H1 (cell line): ENCODE data around the gene SYT10. TPM values are rescaled to one million over a fixed set of nuclear protein-coding genes. Genes with fewer than 3 reads are reported as not detected.
A peak's percentile ranks its signal among the peaks of the same experiment; 100 is the strongest.

Experiments used
- CTCF ChIA-PET: fragments of 300-600 bp; sonication (Branson Sonifier 250); formaldehyde crosslinking; loops from one replicate; lab custom pipeline; 2021; ENCODE audit not compliant: partially characterized antibody; lab: Charles Lee
- POLR2A ChIA-PET: fragments of 300-600 bp; sonication (Branson Sonifier 250); formaldehyde crosslinking; loops from one replicate; lab custom pipeline; 2021; ENCODE audit warnings: inconsistent platforms; ENCODE audit not compliant: partially characterized antibody; lab: Charles Lee
- DNase-seq, 2 experiments: peaks; one replicate each; pipeline versions ENCODE4 v3.0.0 to v3.0.0-alpha.2; 2010 to 2022; ENCODE audit warnings: low spot score in 2 of 2, low read depth in 1 of 2, mixed read lengths in 1 of 2
- FAIRE-seq: peaks from 2 replicates; lab custom pipeline; 2011; peaks lifted over from hg19 to GRCh38; lab: Jason Lieb, UNC
- H2AFZ ChIP-seq: 2 replicates; pipeline ENCODE4 v1.8.1; 2012; ENCODE audit warnings: low read length, inconsistent platforms
- H2AK5ac ChIP-seq: 2 replicates; pipeline ENCODE4 v1.6.1; 2013; ENCODE audit warnings: low read depth, low read length
- H2BK120ac ChIP-seq: replicated peaks from 2 replicates; pipeline ENCODE3; 2013; ENCODE audit warnings: low read depth, low read length, inconsistent platforms
- H2BK12ac ChIP-seq: 2 replicates; pipeline ENCODE4 v1.6.1; 2013; ENCODE audit warnings: low read depth, low read length
- H2BK15ac ChIP-seq: 2 replicates; pipeline ENCODE4 v1.6.1; 2013; ENCODE audit warnings: low read length
- H2BK20ac ChIP-seq: 2 replicates; pipeline ENCODE4 v1.6.1; 2013; ENCODE audit warnings: low read length
- H2BK5ac ChIP-seq: 2 replicates; pipeline ENCODE4 v1.6.1; 2013; ENCODE audit warnings: low read depth, low read length
- H3K14ac ChIP-seq: 2 replicates; pipeline ENCODE4 v1.6.1; 2013; ENCODE audit warnings: inconsistent platforms; ENCODE audit not compliant: insufficient read length
- H3K18ac ChIP-seq: 2 replicates; pipeline ENCODE4 v1.6.1; 2013; ENCODE audit warnings: low read length; ENCODE audit errors: extremely low read depth
- H3K23ac ChIP-seq: 2 replicates; pipeline ENCODE4 v1.6.1; 2013; ENCODE audit warnings: inconsistent platforms; ENCODE audit not compliant: insufficient read length
- H3K23me2 ChIP-seq: 2 replicates; pipeline ENCODE4 v1.6.1; 2013; ENCODE audit warnings: low read depth, low read length
- H3K27ac ChIP-seq: 2 replicates; pipeline ENCODE4 v1.6.1; 2011; ENCODE audit warnings: low read depth, low read length, inconsistent platforms
- H3K27me3 ChIP-seq, 4 experiments: replicated peaks in 1 of 4; 1 replicate in 1 of 4; 2 replicates in 3 of 4; pipeline versions ENCODE4 v1.6.1 to v1.8.1; 2011 to 2013; ENCODE audit warnings: low read length in 3 of 4, mild to moderate bottlenecking in 3 of 4, inconsistent platforms in 2 of 4, mixed read lengths in 2 of 4, moderate library complexity in 1 of 4; ENCODE audit not compliant: control insufficient read depth in 3 of 4, insufficient read depth in 3 of 4; ENCODE audit errors: extremely low read depth in 1 of 4
- H3K36me3 ChIP-seq, 4 experiments: 2 replicates each; pipeline versions ENCODE4 v1.6.1 to v1.8.1; 2011 to 2013; ENCODE audit warnings: mild to moderate bottlenecking in 4 of 4, low read length in 3 of 4, moderate library complexity in 2 of 4, control low read depth in 1 of 4, inconsistent platforms in 1 of 4; ENCODE audit not compliant: insufficient read depth in 4 of 4, control insufficient read depth in 2 of 4
- H3K4ac ChIP-seq: replicated peaks from 2 replicates; pipeline ENCODE3; 2013; ENCODE audit warnings: low read length, low read depth, mixed read lengths, inconsistent platforms; ENCODE audit not compliant: insufficient read length
- H3K4me1 ChIP-seq, 4 experiments: replicated peaks in 1 of 4; 1 replicate in 1 of 4; 2 replicates in 3 of 4; pipeline versions ENCODE4 v1.6.1 to v1.8.1; 2011 to 2013; ENCODE audit warnings: low read length in 3 of 4, inconsistent platforms in 2 of 4, mixed read lengths in 1 of 4; ENCODE audit not compliant: insufficient read depth in 4 of 4, control insufficient read depth in 3 of 4
- H3K4me2 ChIP-seq, 2 experiments: 2 replicates each; pipeline versions ENCODE4 v1.6.1 to v1.8.1; 2011 to 2013; ENCODE audit warnings: low read depth in 2 of 2, low read length in 2 of 2, control low read depth in 1 of 2, inconsistent platforms in 1 of 2, mild to moderate bottlenecking in 1 of 2; ENCODE audit not compliant: insufficient read depth in 1 of 2
- H3K4me3 ChIP-seq, 4 experiments: fragments of 200-600, 300-600 bp in 1 of 4; sonication (generic), shearing (Covaris generic), sonication (Bioruptor Twin) in 1 of 4; 2 replicates each; pipeline versions ENCODE4 v1.5.1 to v1.8.1; 2011 to 2016; ENCODE audit warnings: low read length in 4 of 4, low read depth in 3 of 4, control low read depth in 2 of 4, inconsistent platforms in 2 of 4, mild to moderate bottlenecking in 2 of 4, mixed read lengths in 1 of 4, moderate library complexity in 1 of 4; ENCODE audit not compliant: insufficient read depth in 2 of 4; ENCODE audit errors: extremely low read depth in 1 of 4
- H3K56ac ChIP-seq: replicated peaks from 2 replicates; pipeline ENCODE3; 2013; ENCODE audit warnings: low read depth, mild to moderate bottlenecking, mixed read lengths, low read length, inconsistent platforms; ENCODE audit not compliant: insufficient read length
- H3K79me1 ChIP-seq: 2 replicates; pipeline ENCODE4 v1.6.1; 2013; ENCODE audit warnings: low read depth, low read length, control low read depth
- H3K79me2 ChIP-seq, 2 experiments: 2 replicates each; pipeline versions ENCODE4 v1.6.1 to v1.8.1; 2012 to 2013; ENCODE audit warnings: low read length in 2 of 2, mild to moderate bottlenecking in 2 of 2, inconsistent platforms in 1 of 2; ENCODE audit not compliant: insufficient read depth in 2 of 2, control insufficient read depth in 1 of 2
- H3K9ac ChIP-seq, 4 experiments: replicated peaks in 1 of 4; 1 replicate in 1 of 4; 2 replicates in 3 of 4; pipeline versions ENCODE4 v1.6.1 to v1.8.1; 2011 to 2013; ENCODE audit warnings: low read depth in 3 of 4, low read length in 3 of 4, control low read depth in 2 of 4, mild to moderate bottlenecking in 2 of 4, moderate library complexity in 2 of 4, inconsistent platforms in 1 of 4; ENCODE audit errors: extremely low read depth in 1 of 4
- H3K9me3 ChIP-seq, 2 experiments: 2 replicates each; pipeline versions ENCODE4 v1.6.1 to v1.8.1; 2012 to 2013; ENCODE audit warnings: mild to moderate bottlenecking in 2 of 2, moderate library complexity in 2 of 2, control low read depth in 1 of 2, inconsistent platforms in 1 of 2, low read depth in 1 of 2, low read length in 1 of 2, mixed read lengths in 1 of 2; ENCODE audit not compliant: insufficient read depth in 2 of 2
- H4K20me1 ChIP-seq, 2 experiments: replicated peaks in 1 of 2; 2 replicates each; pipeline versions ENCODE3 to v1.8.1; 2011 to 2013; ENCODE audit warnings: inconsistent platforms in 2 of 2, low read length in 2 of 2, mild to moderate bottlenecking in 1 of 2; ENCODE audit not compliant: insufficient read depth in 2 of 2, control insufficient read depth in 1 of 2
- H4K5ac ChIP-seq: 2 replicates; pipeline ENCODE4 v1.6.1; 2013; ENCODE audit warnings: low read length, low read depth, mixed read lengths, inconsistent platforms; ENCODE audit not compliant: insufficient read length
- H4K8ac ChIP-seq: 2 replicates; pipeline ENCODE4 v1.8.0; 2013; ENCODE audit warnings: mild to moderate bottlenecking, moderate library complexity, low read length, inconsistent platforms; ENCODE audit not compliant: insufficient read depth; ENCODE audit errors: extremely low read depth
- H4K91ac ChIP-seq: replicated peaks from 2 replicates; pipeline ENCODE3; 2013; ENCODE audit warnings: low read length, mixed read lengths, inconsistent platforms; ENCODE audit not compliant: insufficient read length
- CREB1 ChIP-seq: IDR thresholded peaks from 2 replicates; pipeline ENCODE4 v1.6.1; 2012; ENCODE audit warnings: inconsistent platforms
- JUN ChIP-seq: IDR thresholded peaks from 2 replicates; pipeline ENCODE4 v1.6.1; 2011; ENCODE audit warnings: low read depth, mild to moderate bottlenecking, improper control_type of control experiment, low read length
- RAD21 ChIP-seq, 2 experiments: IDR thresholded peaks in 1 of 2; conservative IDR thresholded peaks in 1 of 2; 2 replicates each; pipeline ENCODE4 v1.6.1; 2011; ENCODE audit warnings: low read depth in 2 of 2, low read length in 2 of 2, improper control_type of control experiment in 1 of 2, inconsistent platforms in 1 of 2, mild to moderate bottlenecking in 1 of 2, moderate library complexity in 1 of 2
- SIRT6 ChIP-seq: IDR thresholded peaks from one replicate; pipeline ENCODE4 v1.7.1; 2012; ENCODE audit warnings: low read length, inconsistent platforms
- SIX5 ChIP-seq: IDR thresholded peaks from 2 replicates; pipeline ENCODE4 v1.6.1; 2011; ENCODE audit warnings: mild to moderate bottlenecking, low read depth, low read length
- SP4 ChIP-seq: IDR thresholded peaks from 2 replicates; pipeline ENCODE4 v1.6.1; 2012; ENCODE audit warnings: low read length, inconsistent platforms
- TBP ChIP-seq: IDR thresholded peaks from 2 replicates; pipeline ENCODE4 v1.6.1; 2011; ENCODE audit warnings: low read depth, low read length, improper control_type of control experiment
- WGBS, 2 experiments: shearing (Covaris generic) in 1 of 2; methylation state at CpG; one replicate each; pipeline versions ENCODE4 v1.1.6 to v1.1.7; 2013 to 2015; ENCODE audit warnings: low lambda C conversion rate in 2 of 2, mixed read lengths in 2 of 2, inconsistent platforms in 1 of 2, low coverage in 1 of 2, missing lambda C conversion rate in 1 of 2; ENCODE audit not compliant: insufficient replicate concordance in 2 of 2, insufficient coverage in 1 of 2, insufficient read length in 1 of 2; ENCODE audit errors: extremely low coverage in 1 of 2, missing lambda C conversion rate in 1 of 2; 5-methylcytosine and 5-hydroxymethylcytosine counted together
- long read RNA-seq, 2 experiments: library from RNA in 1 of 2; library from capped mRNA in 1 of 2; stranded (forward); transcript quantifications; one replicate each; pipeline ENCODE4 v2.0.0, GENCODE V29; 2021; ENCODE audit warnings: inconsistent platforms in 1 of 2
- polyA minus RNA-seq, 3 experiments: library from RNA; depleted of rRNA, polyadenylated mRNA; stranded (reverse); fragments of >200 nt; gene quantifications; 1 replicate in 2 of 3; 2 replicates in 1 of 3; pipeline ENCODE4 v1.2.3, GENCODE V29; 2011
- polyA plus RNA-seq, 7 experiments: library from polyadenylated mRNA; depleted of rRNA in 3 of 7; stranded (reverse) in 5 of 7; unstranded in 2 of 7; fragments of >200 nt in 5 of 7; fragments of 200-250 nt in 2 of 7; gene quantifications; 1 replicate in 5 of 7; 2 replicates in 1 of 7; 4 replicates in 1 of 7; pipeline versions ENCODE4 v1.2.1 to v1.2.3, GENCODE V29; 2011 to 2013; ENCODE audit warnings: missing spikeins in 2 of 7, mixed read lengths in 2 of 7
- total RNA-seq: library from RNA; stranded (reverse); fragmentation: NEBNext Ultra II Directional; extraction: Animal tissue kit (Norgen Biotek cat#: 25700); gene quantifications from 2 replicates; pipeline ENCODE4 v1.2.1, GENCODE V29; 2021

SYT10 gene
- total RNA-seq (2.6 and 3.2 TPM in 2 replicates), polyA plus RNA-seq (2011; rRNA removed) (0.60 and 0.97 TPM in 2 replicates), polyA minus RNA-seq (2011; rRNA and poly(A)+ RNA removed) (6.0 and 6.3 TPM in 2 replicates)
- 0.89 TPM for polyA plus RNA-seq (2011; cell fraction: cytosol; rRNA removed)
- polyA plus RNA-seq (2011; cell fraction: nucleus; rRNA removed) = 2.0 TPM
- polyA plus RNA-seq (2012, experiment 1 of 2) = 0.87 to 2.6 TPM (median 1.6 TPM) in 4 replicates
- 0.24 TPM for polyA plus RNA-seq (2012, experiment 2 of 2)
- polyA plus RNA-seq (2013, experiment 1 of 2) = 1.3 TPM
- polyA plus RNA-seq (2013, experiment 2 of 2) = 1.2 TPM
- 2.9 TPM for polyA minus RNA-seq (2011; cell fraction: cytosol; rRNA and poly(A)+ RNA removed)
- polyA minus RNA-seq (2011; cell fraction: nucleus; rRNA and poly(A)+ RNA removed) = 8.1 TPM
- long read RNA-seq, experiment 1, partial matches to known transcripts = 1 of 4 reads
- long read RNA-seq, experiment 1, other reads (novel, unspliced or antisense) = 3 of 4 reads
- long read RNA-seq, experiment 2, partial matches to known transcripts = 0 of 1 reads
- long read RNA-seq, experiment 2, other reads (novel, unspliced or antisense) = 1 of 1 reads

GRCh38 chr12:33439587-33440011 lies at the start of gene SYT10:
TSS of gene SYT10 (minus strand) at chr12:33439819. CDS start at chr12:33439522, 297 bp downstream.
- Histone ChIP-seq H3K79me1 (no peaks in the 10 kb centered on the region), H3K23ac (no peak within 1 kb of the TSS), H4K8ac (peak within 1 kb of the TSS; percentile 91), H2AFZ (peak within 1 kb of the TSS; percentile 81), H3K23me2 (peaks cover 13% of the 10 kb centered on the region), H3K4me2 (peak within 1 kb of the TSS; percentile 85 to 100), H2BK15ac (no peak within 1 kb of the TSS), H4K20me1 (no peaks in the 10 kb centered on the region), H3K36me3 (no peaks in the 10 kb centered on the region), H2BK5ac (no peak within 1 kb of the TSS), H3K9ac (peak within 1 kb of the TSS; percentile 38 to 73 (median 66)), H3K14ac (no peak within 1 kb of the TSS), H3K79me2 (0 out of 4 replicates have a peak, but pooled peaks cover 0 to 5% of the 10 kb centered on the region in 2 experiments), H3K4me1 (peaks cover 0 to 6% (median 0%) of the 10 kb centered on the region in 4 experiments; a peak in 2 of 7 replicates), H3K4me3 (peak within 1 kb of the TSS; percentile 58 to 78 (median 73)), H3K56ac (no peak within 1 kb of the TSS), H3K27me3 (peaks cover 8 to 32% (median 25%) of the 10 kb centered on the region in 4 experiments), H2AK5ac (no peak within 1 kb of the TSS), H3K9me3 (no peaks in the 10 kb centered on the region), H2BK20ac (0 out of 2 replicates have a peak within 1 kb of the TSS, but pooled peaks have one; percentile 21), H3K18ac (peak within 1 kb of the TSS; percentile 88), H3K4ac (no peak within 1 kb of the TSS), H4K91ac (no peak within 1 kb of the TSS), H4K5ac (no peak within 1 kb of the TSS), H2BK12ac (peak within 1 kb of the TSS; percentile 91), H3K27ac (no peak within 1 kb of the TSS), H2BK120ac (no peak within 1 kb of the TSS)
- no peak for DNase-seq
- 0% methylated on average over 9 of the region's 49 CpGs; no CpG with 5 or more reads in 1 of the 2 experiments for WGBS, 2 experiments
- POLR2A ChIA-PET = interaction anchor here (1.7 kb wide), 1 partner anchor 166 kb away, joined by 3 read pairs; no protein-coding TSS in a partner anchor
- no peak for FAIRE-seq
- CTCF ChIA-PET = interaction anchor here (2.9 kb wide), 1 partner anchor 13 kb away, joined by 11 read pairs; no protein-coding TSS in a partner anchor
- 0 out of 2 replicates have a peak, but pooled peaks have one; percentile 50 for TF ChIP-seq TBP
- TF ChIP-seq CREB1 = no peak
- no peak for TF ChIP-seq JUN
- peak in 1 of 2 experiments; percentile 2; a peak in 1 of 4 replicates for TF ChIP-seq RAD21 (IDR thresholded peaks at IDR 0.05 in 1 of 2, conservative IDR thresholded peaks at IDR 0.05 in 1 of 2; ENCODE audit: low read depth in 2 of 2, low read length in 2 of 2)
- no peak for TF ChIP-seq SP4
- TF ChIP-seq SIX5 = no peak
- no peak for TF ChIP-seq SIRT6
